ENCODE results near the gene NEK4. TPM values are rescaled to one million over a fixed set of nuclear protein-coding genes. Genes with fewer than 3 reads are reported as not detected.

Gene NEK4
- total and polyA plus RNA-seq, 7 donors = 4.7 to 22.2 (median 15.3) TPM

DNA sequence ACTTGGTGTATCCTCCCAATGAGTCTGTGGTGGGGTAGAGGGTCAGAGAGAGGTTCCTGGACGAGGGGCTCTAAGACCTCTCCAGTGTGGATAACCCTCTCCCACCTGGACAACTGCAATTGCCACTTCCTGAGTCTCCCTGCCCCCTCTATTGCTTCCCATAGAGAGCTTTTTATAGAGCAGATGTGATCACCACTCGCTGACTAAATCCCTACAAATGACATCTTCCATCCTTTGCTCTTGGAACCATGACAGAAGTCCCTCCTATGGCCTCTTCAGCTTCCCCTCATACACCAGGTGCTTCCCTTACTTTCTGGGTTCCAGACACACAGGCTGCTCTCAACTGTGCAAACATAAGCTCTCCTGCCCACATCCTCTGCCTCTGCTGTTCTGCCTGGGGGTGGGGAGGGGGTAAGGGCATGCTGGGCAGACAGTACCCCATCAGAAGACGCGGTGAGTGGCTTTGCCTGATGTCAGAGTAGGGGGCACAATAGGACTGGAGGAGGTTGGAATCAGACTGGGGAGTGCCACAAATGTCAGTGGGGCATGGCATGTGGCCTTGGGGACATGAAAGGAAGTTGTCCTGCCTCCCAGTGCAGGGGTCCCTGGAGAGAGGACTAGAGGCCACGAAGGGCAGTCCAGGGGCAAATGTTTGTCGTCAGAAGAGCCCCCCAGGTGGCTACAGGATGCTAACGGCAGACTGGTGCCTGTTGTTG, 39.1 kb upstream of the NEK4 start:
- H3K4me3 ChIP-seq = no peak overlapping the region
- 52 to 61% (median 54%) methylated on average over 7 of the region's 7 CpGs for WGBS, 3 donors
- ATAC-seq = peak in 2 of 4 donors; percentile 11 to 22
- no peaks in the 10 kb centered on the region for H3K9me3 ChIP-seq
- H3K36me3 ChIP-seq (ENCODE audit: insufficient read depth in 1 of 2, low read depth in 1 of 2) = peaks cover 0 to 20% of the 10 kb centered on the region in 2 donors
- no peak overlapping the region for H3K27ac ChIP-seq
- intact Hi-C loops (cut with DNase I) = no loop called here
- H3K27me3 ChIP-seq (ENCODE audit: insufficient read depth in 3 of 3, low read length in 2 of 3) = no peaks in the 10 kb centered on the region
- H3K4me1 ChIP-seq = no peaks in the 10 kb centered on the region
- DNase-seq = no peak
- TF ChIP-seq, protein P1, sequence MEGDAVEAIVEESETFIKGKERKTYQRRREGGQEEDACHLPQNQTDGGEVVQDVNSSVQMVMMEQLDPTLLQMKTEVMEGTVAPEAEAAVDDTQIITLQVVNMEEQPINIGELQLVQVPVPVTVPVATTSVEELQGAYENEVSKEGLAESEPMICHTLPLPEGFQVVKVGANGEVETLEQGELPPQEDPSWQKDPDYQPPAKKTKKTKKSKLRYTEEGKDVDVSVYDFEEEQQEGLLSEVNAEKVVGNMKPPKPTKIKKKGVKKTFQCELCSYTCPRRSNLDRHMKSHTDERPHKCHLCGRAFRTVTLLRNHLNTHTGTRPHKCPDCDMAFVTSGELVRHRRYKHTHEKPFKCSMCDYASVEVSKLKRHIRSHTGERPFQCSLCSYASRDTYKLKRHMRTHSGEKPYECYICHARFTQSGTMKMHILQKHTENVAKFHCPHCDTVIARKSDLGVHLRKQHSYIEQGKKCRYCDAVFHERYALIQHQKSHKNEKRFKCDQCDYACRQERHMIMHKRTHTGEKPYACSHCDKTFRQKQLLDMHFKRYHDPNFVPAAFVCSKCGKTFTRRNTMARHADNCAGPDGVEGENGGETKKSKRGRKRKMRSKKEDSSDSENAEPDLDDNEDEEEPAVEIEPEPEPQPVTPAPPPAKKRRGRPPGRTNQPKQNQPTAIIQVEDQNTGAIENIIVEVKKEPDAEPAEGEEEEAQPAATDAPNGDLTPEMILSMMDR (IDR thresholded peaks at IDR 0.05) = no peak

DNA sequence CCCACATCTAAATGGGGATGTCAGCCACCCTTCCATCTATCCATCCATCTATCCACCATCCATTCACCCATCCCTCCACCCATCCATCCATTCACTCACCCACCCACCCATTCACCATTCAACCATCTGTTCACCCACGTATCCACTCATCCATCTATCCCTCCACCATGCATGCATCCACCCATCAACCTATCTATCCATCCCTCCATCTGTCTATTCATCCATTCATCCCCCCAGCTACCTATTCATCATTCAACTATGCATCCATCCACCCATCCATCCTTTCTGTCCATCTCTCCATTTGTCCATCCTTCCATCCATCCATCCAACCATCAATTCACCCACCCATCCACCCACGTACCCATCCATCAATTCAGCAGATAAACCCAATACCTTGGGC, 38.4 kb upstream of the NEK4 start:
- TF ChIP-seq, protein P1 (IDR thresholded peaks at IDR 0.05) = no peak
- Histone ChIP-seq H3K4me1 (no peaks in the 10 kb centered on the region), H3K4me3 (no peak overlapping the region), H3K27me3 (ENCODE audit: insufficient read depth in 3 of 3, low read length in 2 of 3) (no peaks in the 10 kb centered on the region), H3K9me3 (no peaks in the 10 kb centered on the region), H3K27ac (no peak overlapping the region), H3K36me3 (ENCODE audit: insufficient read depth in 1 of 2, low read depth in 1 of 2) (peaks cover 0 to 13% of the 10 kb centered on the region in 2 donors)
- ATAC-seq (no peak), DNase-seq (no peak)
- 61 to 78% (median 72%) methylated on average over 2 of the region's 2 CpGs for WGBS, 3 donors
- intact Hi-C loops (cut with DNase I) = no loop called here

DNA sequence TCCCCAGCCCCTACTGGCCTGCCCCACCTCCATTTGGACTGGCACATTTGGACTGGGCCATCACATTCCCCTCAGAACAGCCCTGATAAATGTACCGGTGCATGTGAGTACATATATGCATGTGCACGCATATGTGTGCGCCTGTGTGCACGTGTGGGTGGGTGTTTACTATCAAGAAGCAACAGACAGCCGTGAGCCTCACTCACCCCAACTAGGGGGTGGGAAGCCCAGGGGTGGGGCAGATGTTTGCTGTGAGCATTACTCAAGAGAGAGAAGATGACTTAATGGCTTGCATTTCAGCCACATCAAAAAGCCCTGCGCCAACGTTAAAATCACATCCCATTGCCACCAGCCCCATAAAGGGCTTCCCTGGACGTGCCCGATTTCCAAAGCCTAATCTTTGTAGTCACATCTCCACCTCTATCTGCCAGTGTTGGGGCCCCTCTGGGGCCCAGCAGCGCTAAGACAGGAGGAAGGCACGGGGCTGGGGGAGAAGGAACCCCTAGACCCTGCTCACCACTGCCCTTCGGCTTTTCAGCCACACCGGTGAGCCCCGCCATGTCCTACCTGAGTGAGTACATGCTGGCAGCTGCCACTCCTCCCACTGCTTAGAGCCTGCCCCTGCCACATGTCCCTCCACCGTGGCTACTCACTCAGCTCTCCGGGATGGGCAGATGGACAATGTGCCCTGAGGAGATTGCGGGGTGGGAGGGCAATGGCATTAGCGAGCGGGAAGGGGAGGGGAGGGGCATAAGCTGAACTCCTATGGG, 34.7 kb upstream of the NEK4 start:
- TF ChIP-seq, protein P1 (IDR thresholded peaks at IDR 0.05) = no peak
- ATAC-seq (no peak), DNase-seq (no peak)
- Histone ChIP-seq H3K27me3 (ENCODE audit: insufficient read depth in 3 of 3, low read length in 2 of 3) (no peaks in the 10 kb centered on the region), H3K27ac (no peak overlapping the region), H3K9me3 (no peaks in the 10 kb centered on the region), H3K36me3 (ENCODE audit: insufficient read depth in 1 of 2, low read depth in 1 of 2) (no peaks in the 10 kb centered on the region), H3K4me3 (no peak overlapping the region), H3K4me1 (no peaks in the 10 kb centered on the region)
- whole genome bisulfite sequencing, 3 donors = 70 to 75% (median 72%) methylated on average over 18 to 19 of the region's 19 CpGs
- intact Hi-C loops (cut with DNase I) = no loop called here

DNA sequence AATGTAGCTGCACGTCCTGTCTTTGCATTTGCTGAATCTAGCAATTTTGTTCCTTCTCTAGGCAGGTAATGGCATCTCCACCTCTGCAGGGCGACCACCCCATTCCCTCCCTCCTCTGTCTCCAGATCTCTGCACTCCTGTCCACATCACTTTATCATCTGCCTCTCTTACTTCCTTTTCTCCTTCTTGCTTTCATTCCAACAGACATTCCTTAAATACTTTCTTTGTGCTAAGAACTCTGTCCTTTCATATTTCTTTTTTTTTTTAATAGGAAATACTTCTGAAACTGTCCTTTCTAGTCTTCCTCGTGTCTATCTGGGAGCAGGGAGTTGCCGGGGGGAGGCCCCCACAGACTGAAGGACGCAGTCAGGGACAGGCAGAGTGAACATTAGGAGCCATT, 31.1 kb upstream of the NEK4 start:
- Histone ChIP-seq H3K36me3 (ENCODE audit: insufficient read depth in 1 of 2, low read depth in 1 of 2) (no peaks in the 10 kb centered on the region), H3K4me1 (no peaks in the 10 kb centered on the region), H3K9me3 (no peaks in the 10 kb centered on the region), H3K4me3 (no peak overlapping the region), H3K27me3 (ENCODE audit: insufficient read depth in 3 of 3, low read length in 2 of 3) (no peaks in the 10 kb centered on the region), H3K27ac (no peak overlapping the region)
- ATAC-seq (no peak), DNase-seq (no peak)
- 64 to 77% (median 76%) methylated on average over 5 of the region's 5 CpGs for WGBS, 3 donors
- TF ChIP-seq, protein P1 (IDR thresholded peaks at IDR 0.05) = no peak
- intact Hi-C loops (cut with DNase I) = no loop called here
